Measurements from ENCODE around the gene PLEKHA1. TPM values are rescaled to one million over a fixed set of nuclear protein-coding genes. Genes with fewer than 3 reads are reported as not detected.

PLEKHA1 gene
- total and polyA plus RNA-seq, 2 of the 13 experiments (the other 11 are each of a cell fraction or from before 2014, with no cell fraction given): 32.2 to 53.3 TPM

DNA sequence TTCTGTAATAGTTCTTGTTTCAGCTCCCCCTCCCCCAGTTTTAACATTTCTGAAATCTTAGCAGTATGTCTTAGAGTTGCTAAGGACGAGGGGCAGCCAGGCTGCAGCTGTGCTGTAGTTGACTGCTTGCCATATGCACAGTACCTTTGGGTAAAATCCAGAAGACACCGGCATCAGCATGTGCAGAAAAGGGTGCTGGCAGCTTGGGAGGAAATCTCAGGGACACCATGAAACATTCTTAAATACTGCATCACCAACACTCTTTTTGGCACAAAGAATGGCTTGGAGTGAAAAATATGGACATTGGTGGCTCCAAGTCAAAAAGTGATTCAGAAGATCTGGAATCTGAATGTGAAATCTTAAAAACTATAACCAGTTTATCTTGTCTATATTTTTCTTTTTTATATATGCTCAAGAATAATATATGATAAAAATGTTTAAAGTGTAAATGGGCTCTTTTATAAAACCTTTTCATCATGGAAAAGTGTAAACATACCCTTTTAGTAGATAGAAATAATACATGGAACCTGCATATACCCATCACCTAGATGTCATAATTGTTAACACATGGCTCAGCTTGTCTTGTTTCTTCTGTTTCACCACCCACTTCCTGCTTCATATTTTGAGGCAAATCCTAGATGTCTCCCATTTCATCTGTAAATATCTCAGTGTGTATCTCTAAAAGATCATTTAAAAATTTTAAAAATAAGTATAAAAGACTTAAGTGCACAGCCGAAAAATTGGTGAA lies 45.5 kb downstream of the PLEKHA1 start:
- POLR2A ChIA-PET: no interaction called here
- no peaks in the 10 kb centered on the region for H3K9me3 ChIP-seq (ENCODE audit: low read length)
- no peaks in the 10 kb centered on the region for H3K27me3 ChIP-seq (ENCODE audit: control insufficient read depth in 1 of 2, insufficient read depth in 2 of 2, low read length in 2 of 2)
- H3K4me1 ChIP-seq (ENCODE audit: insufficient read depth, low read length): no peaks in the 10 kb centered on the region
- H2AFZ ChIP-seq (ENCODE audit: low read length): no peak overlapping the region
- TF ChIP-seq CBFB (CRISPR knock-in tag; IDR thresholded peaks at IDR 0.05) (no peak), ZSCAN25 (CRISPR knock-in tag; IDR thresholded peaks at IDR 0.05) (no peak), ZNF431 (CRISPR knock-in tag; IDR thresholded peaks at IDR 0.05; ENCODE audit: borderline replicate concordance, low read depth) (no peak), ZNF124 (CRISPR knock-in tag; IDR thresholded peaks at IDR 0.05) (no peak), AHR (CRISPR knock-in tag; IDR thresholded peaks at IDR 0.05) (no peak), NKX3-1 (CRISPR knock-in tag; IDR thresholded peaks at IDR 0.05) (no peak), ZSCAN21 (CRISPR knock-in tag; IDR thresholded peaks at IDR 0.05; ENCODE audit: borderline replicate concordance) (no peak)
- TF ChIP-seq, protein P1, sequence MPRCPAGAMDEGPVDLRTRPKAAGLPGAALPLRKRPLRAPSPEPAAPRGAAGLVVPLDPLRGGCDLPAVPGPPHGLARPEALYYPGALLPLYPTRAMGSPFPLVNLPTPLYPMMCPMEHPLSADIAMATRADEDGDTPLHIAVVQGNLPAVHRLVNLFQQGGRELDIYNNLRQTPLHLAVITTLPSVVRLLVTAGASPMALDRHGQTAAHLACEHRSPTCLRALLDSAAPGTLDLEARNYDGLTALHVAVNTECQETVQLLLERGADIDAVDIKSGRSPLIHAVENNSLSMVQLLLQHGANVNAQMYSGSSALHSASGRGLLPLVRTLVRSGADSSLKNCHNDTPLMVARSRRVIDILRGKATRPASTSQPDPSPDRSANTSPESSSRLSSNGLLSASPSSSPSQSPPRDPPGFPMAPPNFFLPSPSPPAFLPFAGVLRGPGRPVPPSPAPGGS (CRISPR knock-in tag; IDR thresholded peaks at IDR 0.05): no peak
- TF ChIP-seq, protein P2, sequence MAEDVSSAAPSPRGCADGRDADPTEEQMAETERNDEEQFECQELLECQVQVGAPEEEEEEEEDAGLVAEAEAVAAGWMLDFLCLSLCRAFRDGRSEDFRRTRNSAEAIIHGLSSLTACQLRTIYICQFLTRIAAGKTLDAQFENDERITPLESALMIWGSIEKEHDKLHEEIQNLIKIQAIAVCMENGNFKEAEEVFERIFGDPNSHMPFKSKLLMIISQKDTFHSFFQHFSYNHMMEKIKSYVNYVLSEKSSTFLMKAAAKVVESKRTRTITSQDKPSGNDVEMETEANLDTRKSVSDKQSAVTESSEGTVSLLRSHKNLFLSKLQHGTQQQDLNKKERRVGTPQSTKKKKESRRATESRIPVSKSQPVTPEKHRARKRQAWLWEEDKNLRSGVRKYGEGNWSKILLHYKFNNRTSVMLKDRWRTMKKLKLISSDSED (CRISPR knock-in tag; IDR thresholded peaks at IDR 0.05): no peak
- no peaks in the 10 kb centered on the region for H3K79me2 ChIP-seq (ENCODE audit: insufficient read depth, low read length)
- BruUV-seq (replicated peaks): no TSS peak
- in situ Hi-C loops (cut with HindIII; ENCODE audit: extremely low pct_ligation_motif_present, low pct_unique_long_range_greater_than_20kb) (no loop called here), intact Hi-C loops (cut with micrococcal nuclease; ENCODE audit: unreplicated experiment) (no loop called here)
- H3K36me3 ChIP-seq (replicated peaks in 1 of 2; ENCODE audit: control insufficient read depth in 1 of 2, insufficient read depth in 2 of 2, low read length in 2 of 2): peaks cover 24 to 64% of the 10 kb centered on the region in 2 experiments
- no peak overlapping the region for H3K9ac ChIP-seq (ENCODE audit: insufficient read depth, low read depth, low read length)
- H4K20me1 ChIP-seq (ENCODE audit: insufficient read depth, low read length): no peaks in the 10 kb centered on the region
- DNase-seq (ENCODE audit: low spot score): no peak
- H3K4me3 ChIP-seq (replicated peaks in 1 of 3; ENCODE audit: insufficient read depth in 1 of 3, low read depth in 2 of 3, low read length in 3 of 3): no peak overlapping the region
- WGBS (ENCODE audit: low lambda C conversion rate): 94% methylated on average over 3 of the region's 3 CpGs
- CTCF ChIA-PET (ENCODE audit: low intra/inter-chr PET ratio, low total read pairs): no interaction called here
- FAIRE-seq: no peak
- H3K27ac ChIP-seq (ENCODE audit: extremely low read length, insufficient read depth, low read length): no peak overlapping the region
- H3K4me2 ChIP-seq (ENCODE audit: low read depth, low read length): no peak overlapping the region
- no peak for ATAC-seq
